HG02981 (cell line): Measurements from ENCODE around the gene MTX3.

ENCODE experiments used
- ATAC-seq: cut with Tn5 transposase; IDR thresholded peaks from one replicate; pipeline ENCODE4 v1.9.1; 2021; ENCODE audit warnings: mild to moderate bottlenecking, moderate library complexity; ENCODE audit not compliant: unreplicated experiment

The MTX3 gene

GRCh38 chr5:79936646-79937216 lies 54.3 kb downstream of the MTX3 start:
- ATAC-seq, result no peak

- ATAC-seq, result no peak
These were observed 54.9 kb downstream of the MTX3 start for GRCh38 chr5:79936002-79936645.

GRCh38 chr5:79934681-79935080 lies 56.4 kb downstream of the MTX3 start:
- no peak for ATAC-seq

- ATAC-seq, result no peak
These were observed 58.3 kb downstream of the MTX3 start for GRCh38 chr5:79932510-79933504.

- ATAC-seq, result no peak
These were observed 59.2 kb downstream of the MTX3 start for GRCh38 chr5:79931866-79932265.

GRCh38 chr5:79931409-79931808 lies 59.7 kb downstream of the MTX3 start:
- no peak for ATAC-seq

- ATAC-seq, result no peak
These were observed 62.0 kb downstream of the MTX3 start for GRCh38 chr5:79929095-79929494.
